CD4-positive, alpha-beta T cell (primary cell): Measurements from ENCODE around the gene KRT14. TPM values are rescaled to one million over a fixed set of nuclear protein-coding genes. Genes with fewer than 3 reads are reported as not detected.
"Not testable (repeated sequence)": the region's sequence is repeated elsewhere in the genome, so short reads cannot be mapped to it uniquely, and the experiment has no call there.

Source experiments
- ATAC-seq: fragments of 200-7000 bp; cut with Tn5 transposase; one replicate; pipeline ENCODE4 v1.10.0; 2022; ENCODE audit warnings: mild to moderate bottlenecking; ENCODE audit not compliant: poor library complexity
- CTCF ChIA-PET: fragments of 350-600 bp; sonication (Branson Sonifier 250); formaldehyde crosslinking; loops from one replicate; lab custom pipeline; 2021; ENCODE audit warnings: antibody characterized with exemption, inconsistent platforms; lab: Charles Lee
- POLR2A ChIA-PET: fragments of 350-600 bp; sonication (Branson Sonifier 250); formaldehyde crosslinking; loops from one replicate; lab custom pipeline; 2021; ENCODE audit warnings: antibody characterized with exemption, inconsistent platforms; lab: Charles Lee
- DNase-seq, 14 experiments: peaks; one replicate each; pipeline ENCODE4 v3.0.0-alpha.2; 2013 to 2020; ENCODE audit warnings: mixed read lengths in 2 of 14
- H3K27ac ChIP-seq, 2 donors: one replicate each; pipeline versions ENCODE4 v1.5.1 to v1.7.0; 2013; ENCODE audit warnings: low read length in 2 of 2, low read depth in 1 of 2, mild to moderate bottlenecking in 1 of 2
- H3K27me3 ChIP-seq, 2 experiments: 1 replicate in 1 of 2; 2 replicates in 1 of 2; pipeline versions ENCODE4 v1.6.1 to v1.7.0; 2013; ENCODE audit warnings: low read length in 2 of 2, control low read depth in 1 of 2, mild to moderate bottlenecking in 1 of 2, moderate library complexity in 1 of 2; ENCODE audit not compliant: insufficient read depth in 2 of 2, control insufficient read depth in 1 of 2
- H3K36me3 ChIP-seq: one replicate; pipeline ENCODE4 v1.6.1; 2013; ENCODE audit warnings: low read length, control low read depth; ENCODE audit not compliant: insufficient read depth
- H3K4me1 ChIP-seq: one replicate; pipeline ENCODE4 v1.6.1; 2013; ENCODE audit warnings: low read length, control low read depth; ENCODE audit not compliant: insufficient read depth
- H3K4me3 ChIP-seq: one replicate; pipeline ENCODE4 v1.5.1; 2013; ENCODE audit warnings: mild to moderate bottlenecking, low read length, moderate library complexity
- H3K9me3 ChIP-seq, 2 experiments: 1 replicate in 1 of 2; 2 replicates in 1 of 2; pipeline versions ENCODE4 v1.6.1 to v1.7.0; 2013; ENCODE audit warnings: low read length in 2 of 2, mild to moderate bottlenecking in 2 of 2, control low read depth in 1 of 2, moderate library complexity in 1 of 2; ENCODE audit not compliant: control insufficient read depth in 1 of 2, insufficient read depth in 1 of 2
- H3K27ac Mint-ChIP-seq: one replicate; pipeline ENCODE4 v1.8.0; 2020; ENCODE audit warnings: mixed read lengths
- H3K27me3 Mint-ChIP-seq: one replicate; pipeline ENCODE4 v1.8.0; 2021; ENCODE audit warnings: mixed read lengths
- H3K36me3 Mint-ChIP-seq: one replicate; pipeline ENCODE4 v1.8.0; 2021; ENCODE audit warnings: low read depth, mixed read lengths
- H3K4me1 Mint-ChIP-seq: one replicate; pipeline ENCODE4 v1.8.0; 2021; ENCODE audit warnings: low read depth, mixed read lengths
- H3K4me3 Mint-ChIP-seq: one replicate; pipeline ENCODE4 v1.8.0; 2020; ENCODE audit warnings: mild to moderate bottlenecking, mixed read lengths
- H3K9me3 Mint-ChIP-seq: one replicate; pipeline ENCODE4 v1.8.0; 2020; ENCODE audit warnings: mixed read lengths
- CTCF ChIP-seq: fragments of 200-600 bp; IDR thresholded peaks from one replicate; pipeline ENCODE4 v1.8.0; 2022; ENCODE audit warnings: antibody characterized with exemption, mild to moderate bottlenecking
- intact Hi-C, 2 experiments: fragments of 100-400 bp; cut with DNase I in 1 of 2; cut with micrococcal nuclease in 1 of 2; formaldehyde crosslinking; loops; one replicate each; pipeline versions ENCODE4 v1.15.1 to v1.9.0; 2023 to 2025; cut with DNase I, micrococcal nuclease
- total RNA-seq, 174 experiments: library from RNA in 2 of 174; stranded (reverse) in 2 of 174; gene quantifications; one replicate each; pipeline ENCODE4 v1.2.3 and lab custom pipeline; 2021 to 2026

Gene KRT14
- total RNA-seq, 2 experiments from 2014 or later: not detected

- POLR2A ChIA-PET: no interaction called here
- Histone ChIP-seq H3K36me3 (no peaks in the 10 kb centered on the region), H3K4me3 (no peak overlapping the region), H3K9me3 (no peaks in the 10 kb centered on the region), H3K27ac (no peak overlapping the region), H3K4me1 (no peaks in the 10 kb centered on the region), H3K27me3 (peaks cover 0 to 2% of the 10 kb centered on the region in 2 experiments)
- CTCF ChIA-PET: no interaction called here
- Mint-ChIP-seq H3K27ac (no peak overlapping the region), H3K27me3 (peaks cover 10% of the 10 kb centered on the region), H3K4me1 (no peaks in the 10 kb centered on the region), H3K4me3 (no peak overlapping the region), H3K36me3 (no peaks in the 10 kb centered on the region), H3K9me3 (no peaks in the 10 kb centered on the region)
- TF ChIP-seq CTCF: no peak
- intact Hi-C loops: no loop called here
- DNase-seq (no peak), ATAC-seq (no peak)
Measured at GRCh38 chr17:41614098-41614497, 27.4 kb upstream of the KRT14 start.

DNA sequence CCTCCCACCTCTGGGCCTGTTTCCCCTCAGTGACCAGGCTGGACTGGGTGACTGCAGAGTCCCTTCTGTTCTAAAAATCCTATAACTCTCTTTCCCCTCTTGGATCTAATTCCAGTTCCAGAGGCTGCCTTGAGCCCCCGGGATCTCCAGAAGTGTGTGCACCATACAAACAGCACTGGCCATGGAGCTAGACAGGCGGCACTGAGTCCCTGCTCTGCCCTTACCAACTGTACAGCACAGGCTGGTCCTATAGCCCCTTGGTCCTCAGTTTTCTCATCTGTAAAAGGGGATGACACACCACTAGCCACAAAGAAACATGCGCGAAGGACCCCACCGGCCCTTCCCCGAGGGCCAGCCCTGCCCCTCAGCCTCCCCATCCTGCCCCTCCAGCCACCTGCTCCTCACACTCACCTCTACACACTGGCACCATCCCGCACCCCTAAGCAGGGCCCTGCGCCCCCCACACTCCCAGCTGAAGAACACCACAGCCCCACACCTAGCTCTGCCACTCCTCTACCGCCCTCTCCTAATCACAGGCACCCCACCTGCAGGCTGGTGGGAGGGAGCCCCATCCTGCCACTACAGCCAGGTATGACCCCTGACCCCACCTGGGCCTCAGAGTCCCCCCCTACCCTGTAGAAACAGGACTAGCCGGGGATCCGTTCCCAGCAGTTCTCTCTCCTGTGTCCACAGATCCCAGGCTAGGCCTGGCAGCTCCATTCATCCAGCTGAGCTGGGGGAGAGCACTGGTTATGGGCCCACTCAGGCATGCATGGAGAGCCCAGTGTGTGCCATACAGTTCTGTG, 26.8 kb upstream of the KRT14 start:
- TF ChIP-seq CTCF: no peak
- Histone ChIP-seq H3K4me3 (no peak overlapping the region), H3K36me3 (no peaks in the 10 kb centered on the region), H3K27ac (no peak overlapping the region), H3K27me3 (peaks cover 0 to 2% of the 10 kb centered on the region in 2 experiments), H3K9me3 (no peaks in the 10 kb centered on the region), H3K4me1 (no peaks in the 10 kb centered on the region)
- no peak for ATAC-seq
- Mint-ChIP-seq H3K27me3 (peaks cover 16% of the 10 kb centered on the region), H3K27ac (no peak overlapping the region), H3K4me3 (no peak overlapping the region), H3K36me3 (no peaks in the 10 kb centered on the region), H3K4me1 (no peaks in the 10 kb centered on the region), H3K9me3 (no peaks in the 10 kb centered on the region)
- intact Hi-C loops: no loop called here
- ChIA-PET POLR2A (no interaction called here), CTCF (no interaction called here)
- no peak for DNase-seq

DNA sequence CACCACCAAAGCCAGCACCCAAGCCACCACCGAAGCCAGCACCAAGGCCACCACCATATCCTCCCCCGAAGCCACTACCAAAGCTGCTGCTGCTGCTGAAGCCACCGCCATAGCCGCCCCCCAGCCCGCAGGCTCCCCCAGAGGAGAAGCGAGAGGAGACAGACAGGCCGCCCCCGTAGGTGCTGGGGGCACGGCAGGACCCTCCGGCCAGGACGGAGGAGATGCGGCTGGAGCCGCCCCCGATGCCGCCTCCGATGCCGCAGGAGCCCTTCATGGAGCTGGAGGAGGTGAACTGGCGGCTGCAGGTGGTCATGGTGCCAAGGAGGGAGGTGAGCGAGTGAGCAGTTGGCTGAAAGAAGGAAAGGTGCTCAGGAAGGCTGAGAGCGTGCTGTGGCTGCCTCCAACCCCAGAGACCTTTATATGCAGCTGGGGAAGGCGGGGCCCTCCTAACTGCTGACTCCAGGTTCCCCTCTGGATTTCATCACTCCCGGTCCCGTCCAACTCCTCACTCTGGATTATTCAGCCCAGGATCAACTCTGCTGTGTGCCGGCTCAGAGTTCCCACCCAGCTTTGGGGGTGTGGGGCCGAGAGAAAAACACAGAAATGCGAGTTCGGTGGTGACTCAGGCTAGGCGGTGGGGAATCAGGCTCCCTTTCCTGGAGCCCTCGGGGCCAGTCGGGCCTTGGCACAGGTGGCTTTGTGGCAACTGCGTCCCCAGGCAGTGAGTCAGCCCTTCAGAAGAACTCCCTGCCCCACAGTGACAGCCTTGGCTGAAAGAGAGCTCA, 25.9 kb upstream of the KRT14 start, which contains the start of gene KRT16:
Gene KRT16 (minus strand): TSS at position 392 of the 785 bp plus-strand sequence. CDS start 79 bp downstream, at position 313.
- H3K27ac Mint-ChIP-seq, ATAC-seq, CTCF ChIA-PET, H3K4me3 ChIP-seq, H3K36me3 ChIP-seq, H3K27ac ChIP-seq, H3K9me3 ChIP-seq, H3K9me3 Mint-ChIP-seq, intact Hi-C loops, DNase-seq, H3K36me3 Mint-ChIP-seq, H3K4me1 ChIP-seq, H3K27me3 ChIP-seq, H3K4me1 Mint-ChIP-seq, H3K4me3 Mint-ChIP-seq, POLR2A ChIA-PET: not testable (repeated sequence)
- peaks cover 16% of the 10 kb centered on the region for H3K27me3 Mint-ChIP-seq
